ENCODE measurements around the gene CITED4. TPM values are rescaled to one million over a fixed set of nuclear protein-coding genes. Genes with fewer than 3 reads are reported as not detected.
A peak's percentile ranks its signal among the peaks of the same experiment; 100 is the strongest.

CITED4 gene, protein sequence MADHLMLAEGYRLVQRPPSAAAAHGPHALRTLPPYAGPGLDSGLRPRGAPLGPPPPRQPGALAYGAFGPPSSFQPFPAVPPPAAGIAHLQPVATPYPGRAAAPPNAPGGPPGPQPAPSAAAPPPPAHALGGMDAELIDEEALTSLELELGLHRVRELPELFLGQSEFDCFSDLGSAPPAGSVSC
- not detected for polyA plus RNA-seq (2012; ENCODE audit: missing spikeins)

GRCh38 chr1:40862008-40862863 lies at the start of gene CITED4:
Gene CITED4, minus strand, starts transcription at chr1:40862363. Its CDS starts 236 bp downstream, at chr1:40862127.
- TF ChIP-seq TAF1 (IDR thresholded peaks at IDR 0.05; ENCODE audit: borderline replicate concordance, low read depth, low read length) (no peak), POLR2A (IDR thresholded peaks at IDR 0.05; ENCODE audit: low read depth, low read length) (peak; percentile 33; the same call in 1 of the 2 replicates), POLR2AphosphoS5 (IDR thresholded peaks at IDR 0.05; ENCODE audit: low read depth, low read length) (no peak)
- peak; percentile 90 for DNase-seq (ENCODE audit: insufficient read length)
- peak; percentile 96 for FAIRE-seq

DNA sequence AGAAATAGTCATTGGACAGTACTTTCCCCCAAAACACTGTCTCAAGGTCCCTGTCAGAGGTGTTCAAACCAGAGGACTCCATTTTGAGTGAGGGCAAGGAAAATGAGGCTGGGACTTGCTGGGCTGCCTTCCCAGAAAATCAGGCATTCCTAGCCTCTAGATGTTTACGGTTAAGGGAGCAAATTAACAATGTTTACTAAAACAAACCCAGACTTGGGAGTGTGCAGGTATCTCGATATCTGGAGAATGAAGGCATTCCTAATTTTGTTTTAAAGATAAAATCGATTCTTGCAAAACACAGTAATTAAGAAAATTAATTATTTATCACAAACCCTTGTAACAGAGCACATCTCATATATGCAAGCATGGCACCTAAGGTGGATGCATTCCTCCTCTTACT lies 48.9 kb upstream of the CITED4 start:
- DNase-seq (ENCODE audit: insufficient read length): no peak
- no peak for FAIRE-seq
- TF ChIP-seq TAF1 (IDR thresholded peaks at IDR 0.05; ENCODE audit: borderline replicate concordance, low read depth, low read length) (no peak), POLR2AphosphoS5 (IDR thresholded peaks at IDR 0.05; ENCODE audit: low read depth, low read length) (no peak)

GRCh38 chr1:40909281-40909680 lies 47.1 kb upstream of the CITED4 start:
- no peak for FAIRE-seq

GRCh38 chr1:40908350-40908749 lies 46.2 kb upstream of the CITED4 start:
- FAIRE-seq: no peak

More at GRCh38 chr1:40909281-40909680, 47.1 kb upstream of the CITED4 start:
- DNase-seq (ENCODE audit: insufficient read length): no peak
- TF ChIP-seq TAF1 (IDR thresholded peaks at IDR 0.05; ENCODE audit: borderline replicate concordance, low read depth, low read length) (no peak), POLR2A (IDR thresholded peaks at IDR 0.05; ENCODE audit: low read depth, low read length) (no peak), POLR2AphosphoS5 (IDR thresholded peaks at IDR 0.05; ENCODE audit: low read depth, low read length) (no peak)

GRCh38 chr1:40907899-40908298 lies 45.7 kb upstream of the CITED4 start:
- TF ChIP-seq POLR2A (IDR thresholded peaks at IDR 0.05; ENCODE audit: low read depth, low read length) (no peak), POLR2AphosphoS5 (IDR thresholded peaks at IDR 0.05; ENCODE audit: low read depth, low read length) (no peak), TAF1 (IDR thresholded peaks at IDR 0.05; ENCODE audit: borderline replicate concordance, low read depth, low read length) (no peak)
- no peak for DNase-seq (ENCODE audit: insufficient read length)
- no peak for FAIRE-seq

More at GRCh38 chr1:40908350-40908749, 46.2 kb upstream of the CITED4 start:
- no peak for DNase-seq (ENCODE audit: insufficient read length)
- no peak for TF ChIP-seq POLR2A (IDR thresholded peaks at IDR 0.05; ENCODE audit: low read depth, low read length)
- no peak for TF ChIP-seq TAF1 (IDR thresholded peaks at IDR 0.05; ENCODE audit: borderline replicate concordance, low read depth, low read length)
- TF ChIP-seq POLR2AphosphoS5 (IDR thresholded peaks at IDR 0.05; ENCODE audit: low read depth, low read length): no peak

GRCh38 chr1:40906781-40907400 lies 44.7 kb upstream of the CITED4 start:
- TF ChIP-seq TAF1 (IDR thresholded peaks at IDR 0.05; ENCODE audit: borderline replicate concordance, low read depth, low read length) (no peak), POLR2A (IDR thresholded peaks at IDR 0.05; ENCODE audit: low read depth, low read length) (no peak), POLR2AphosphoS5 (IDR thresholded peaks at IDR 0.05; ENCODE audit: low read depth, low read length) (no peak)
- no peak for FAIRE-seq
- no peak for DNase-seq (ENCODE audit: insufficient read length)

DNA sequence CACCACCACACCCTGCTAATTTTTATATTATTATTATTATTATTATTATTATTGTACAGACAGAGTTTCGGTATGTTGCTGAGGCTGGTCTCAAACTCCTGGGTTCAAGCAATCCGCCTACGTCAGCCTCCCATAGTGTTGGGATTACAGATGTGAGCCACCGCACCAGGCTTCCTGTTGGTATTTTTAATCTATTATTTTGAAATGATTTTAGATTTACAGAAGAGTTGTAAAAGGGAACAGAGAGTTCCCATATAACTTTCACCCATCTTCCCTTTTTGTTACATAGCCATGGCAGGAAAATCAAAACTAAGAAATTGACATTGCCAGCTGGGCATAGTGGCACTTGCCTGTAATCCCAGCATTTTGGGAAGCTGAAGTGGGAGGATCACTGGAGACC lies 42.9 kb upstream of the CITED4 start:
- FAIRE-seq (no peak), DNase-seq (ENCODE audit: insufficient read length) (no peak)
- TF ChIP-seq TAF1 (IDR thresholded peaks at IDR 0.05; ENCODE audit: borderline replicate concordance, low read depth, low read length) (no peak), POLR2AphosphoS5 (IDR thresholded peaks at IDR 0.05; ENCODE audit: low read depth, low read length) (no peak), POLR2A (IDR thresholded peaks at IDR 0.05; ENCODE audit: low read depth, low read length) (no peak)

- DNase-seq (ENCODE audit: insufficient read length) (no peak), FAIRE-seq (no peak)
- TF ChIP-seq POLR2AphosphoS5 (IDR thresholded peaks at IDR 0.05; ENCODE audit: low read depth, low read length) (no peak), TAF1 (IDR thresholded peaks at IDR 0.05; ENCODE audit: borderline replicate concordance, low read depth, low read length) (no peak)
Observed at GRCh38 chr1:40903106-40903505, 40.9 kb upstream of the CITED4 start.

DNA sequence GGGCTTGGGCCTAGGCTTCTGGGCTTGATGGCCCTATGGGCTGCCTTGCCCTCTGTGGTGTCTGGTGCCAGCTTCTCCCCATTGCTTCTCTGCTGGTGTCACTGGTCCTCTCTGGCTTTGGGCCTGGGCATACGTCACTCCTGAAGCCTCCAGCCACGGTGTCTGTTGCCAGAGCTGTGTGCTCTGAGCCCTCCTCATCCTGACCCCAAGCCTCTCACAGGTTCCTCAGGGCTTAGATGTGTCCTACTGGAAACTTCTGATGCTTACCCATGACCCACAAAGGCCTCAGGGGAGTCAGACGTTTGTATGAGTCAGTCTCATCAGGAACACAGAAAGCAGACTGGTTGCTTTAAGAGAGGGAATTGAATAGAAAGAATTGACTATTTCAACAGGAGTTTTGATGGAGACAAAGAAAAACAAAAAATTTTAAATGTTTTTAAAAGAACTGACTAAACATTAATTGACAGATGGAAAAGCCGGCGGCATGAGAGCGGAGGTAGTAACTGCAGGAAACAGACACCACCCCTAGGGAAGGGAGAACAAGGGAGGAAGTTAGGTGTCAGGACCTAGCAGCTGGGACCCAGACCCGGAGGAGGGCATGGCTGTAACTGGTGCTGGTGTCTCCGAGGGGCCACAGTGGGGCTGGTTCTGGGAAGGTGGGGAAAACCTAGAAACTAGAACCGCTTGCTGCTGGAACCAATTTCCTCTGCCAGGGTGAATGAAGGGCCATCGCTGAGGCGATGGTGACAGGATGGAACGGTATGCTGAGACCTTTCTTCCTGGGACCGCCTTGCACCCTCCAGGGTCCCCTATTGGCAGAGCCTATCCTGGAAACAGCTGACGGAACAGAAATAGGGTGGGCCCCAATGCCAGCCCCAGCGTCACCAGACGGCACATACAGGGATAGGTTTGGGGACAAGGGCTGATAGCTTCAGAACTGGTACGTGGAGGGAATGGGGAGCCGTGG lies 40.0 kb upstream of the CITED4 start:
- no peak for FAIRE-seq
- no peak for DNase-seq (ENCODE audit: insufficient read length)
- TF ChIP-seq TAF1 (IDR thresholded peaks at IDR 0.05; ENCODE audit: borderline replicate concordance, low read depth, low read length): no peak
- no peak for TF ChIP-seq POLR2A (IDR thresholded peaks at IDR 0.05; ENCODE audit: low read depth, low read length)
- TF ChIP-seq POLR2AphosphoS5 (IDR thresholded peaks at IDR 0.05; ENCODE audit: low read depth, low read length): no peak

DNA sequence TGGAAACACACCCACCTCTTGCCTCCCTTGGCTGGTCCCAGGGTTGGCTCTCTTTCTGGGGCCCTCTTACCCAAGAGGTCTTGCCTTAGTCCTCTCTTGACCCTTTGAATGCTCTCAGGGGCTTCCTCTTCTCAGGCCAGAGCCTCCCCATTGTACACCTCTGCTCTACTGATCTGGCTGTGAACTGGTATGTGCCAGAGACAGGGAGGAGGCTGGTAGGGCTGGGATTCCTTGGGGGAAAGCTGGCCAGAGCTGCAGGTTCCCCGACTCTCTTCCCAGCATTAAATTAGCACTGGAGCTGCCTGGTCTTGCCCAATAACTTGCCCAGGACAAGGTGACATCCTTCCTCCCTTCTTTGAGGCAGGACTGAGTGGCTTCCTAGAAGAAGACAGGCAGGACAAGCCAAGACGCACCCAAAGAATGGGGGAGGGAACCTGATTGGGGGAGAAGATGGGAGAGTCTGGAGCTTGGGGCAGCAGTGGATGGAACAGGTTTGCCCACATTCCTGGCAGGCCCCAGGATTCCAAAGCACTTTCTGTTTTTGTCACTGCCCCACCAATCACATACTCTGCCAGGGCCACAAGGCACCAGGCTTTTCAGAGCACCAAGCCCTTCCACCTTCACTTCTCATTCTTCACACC lies 37.2 kb upstream of the CITED4 start:
- DNase-seq (ENCODE audit: insufficient read length): no peak
- TF ChIP-seq POLR2AphosphoS5 (IDR thresholded peaks at IDR 0.05; ENCODE audit: low read depth, low read length) (no peak), TAF1 (IDR thresholded peaks at IDR 0.05; ENCODE audit: borderline replicate concordance, low read depth, low read length) (no peak), POLR2A (IDR thresholded peaks at IDR 0.05; ENCODE audit: low read depth, low read length) (no peak)
- no peak for FAIRE-seq

Measured in GM12892 (cell line).